OCI-LY3 (cell line): ENCODE data around the gene ZC3H12C.

Source experiments
- H2AFZ ChIP-seq: fragments of 200-600, 300-600 bp; shearing (Covaris generic); 2 replicates; pipeline ENCODE4 v1.6.0; 2014; ENCODE audit warnings: antibody characterized with exemption, low read depth, low read length
- H3K27ac ChIP-seq: fragments of 200-600, 300-600 bp; sonication (generic); 2 replicates; pipeline ENCODE4 v1.5.1; 2014; ENCODE audit warnings: mild to moderate bottlenecking, low read length, moderate library complexity, mixed read lengths
- H3K27me3 ChIP-seq: fragments of 200-600, 300-600 bp; sonication (generic); 2 replicates; pipeline ENCODE4 v1.6.1; 2014; ENCODE audit warnings: low read depth, low read length, mixed read lengths
- H3K36me3 ChIP-seq: fragments of 200-600, 300-600 bp; sonication (generic); replicated peaks from 2 replicates; pipeline ENCODE3; 2014; ENCODE audit warnings: low read depth, low read length, mixed read lengths
- H3K4me1 ChIP-seq: fragments of 300-600, 200-600 bp; sonication (generic); 2 replicates; pipeline ENCODE4 v1.6.1; 2014; ENCODE audit warnings: low read length, mixed read lengths
- H3K4me2 ChIP-seq: fragments of 200-600, 300-600 bp; sonication (generic); 2 replicates; pipeline ENCODE4 v1.6.1; 2014; ENCODE audit warnings: low read length, mixed read lengths
- H3K4me3 ChIP-seq: fragments of 300-600, 200-600 bp; sonication (generic); 2 replicates; pipeline ENCODE4 v1.5.1; 2014; ENCODE audit warnings: antibody characterized with exemption, mild to moderate bottlenecking, low read length, moderate library complexity
- H3K79me2 ChIP-seq: fragments of 300-600, 200-600 bp; shearing (Covaris generic); 2 replicates; pipeline ENCODE4 v1.6.1; 2014; ENCODE audit warnings: mild to moderate bottlenecking, low read length, mixed read lengths
- H3K9ac ChIP-seq: fragments of 300-600, 200-600 bp; shearing (Covaris generic); 2 replicates; pipeline ENCODE4 v1.6.0; 2014; ENCODE audit warnings: mild to moderate bottlenecking, low read length, moderate library complexity
- H3K9me3 ChIP-seq: fragments of 200-600, 300-600 bp; shearing (Covaris generic); 2 replicates; pipeline ENCODE4 v1.6.1; 2014; ENCODE audit warnings: low read length, mixed read lengths; ENCODE audit not compliant: insufficient read depth
- H4K20me1 ChIP-seq: fragments of 200-600, 300-600 bp; sonication (generic); 2 replicates; pipeline ENCODE4 v1.6.1; 2016; ENCODE audit warnings: low read length, mixed read lengths; ENCODE audit not compliant: insufficient read depth
- CTCF ChIP-seq: fragments of 200-600, 300-600 bp; sonication (generic); IDR thresholded peaks from 2 replicates; pipeline ENCODE4 v1.5.1; 2014; ENCODE audit warnings: antibody characterized with exemption, low read length, low read depth
- EZH2phosphoT487 ChIP-seq: fragments of 200-600 bp; shearing (Covaris generic); IDR thresholded peaks from 2 replicates; pipeline ENCODE4 v1.6.1; 2018; ENCODE audit warnings: antibody characterized with exemption, mixed run types, low read depth

ZC3H12C gene

GRCh38 chr11:110148775-110149744 lies 55.9 kb downstream of the ZC3H12C start:
- Histone ChIP-seq H3K4me1 (0 out of 2 replicates have a peak, but pooled peaks cover 5% of the 10 kb centered on the region), H3K27ac (no peak overlapping the region), H3K9me3 (no peaks in the 10 kb centered on the region), H2AFZ (no peak overlapping the region), H3K36me3 (no peaks in the 10 kb centered on the region), H3K27me3 (no peaks in the 10 kb centered on the region), H3K79me2 (no peaks in the 10 kb centered on the region), H3K4me3 (no peak overlapping the region), H3K9ac (no peak overlapping the region), H4K20me1 (0 out of 2 replicates have a peak, but pooled peaks cover 3% of the 10 kb centered on the region), H3K4me2 (no peak overlapping the region)
- TF ChIP-seq EZH2phosphoT487: no peak
- no peak for TF ChIP-seq CTCF

- no peak overlapping the region for H3K9ac ChIP-seq
- H3K36me3 ChIP-seq: no peaks in the 10 kb centered on the region
- H3K4me1 ChIP-seq: 0 out of 2 replicates have a peak, but pooled peaks cover 5% of the 10 kb centered on the region
- no peaks in the 10 kb centered on the region for H3K79me2 ChIP-seq
- no peaks in the 10 kb centered on the region for H3K27me3 ChIP-seq
- TF ChIP-seq EZH2phosphoT487 (no peak), CTCF (no peak)
- no peak overlapping the region for H3K27ac ChIP-seq
- H3K4me3 ChIP-seq: no peak overlapping the region
- no peaks in the 10 kb centered on the region for H3K9me3 ChIP-seq
- no peak overlapping the region for H2AFZ ChIP-seq
- 0 out of 2 replicates have a peak, but pooled peaks cover 3% of the 10 kb centered on the region for H4K20me1 ChIP-seq
- no peak overlapping the region for H3K4me2 ChIP-seq
These were observed 59.0 kb downstream of the ZC3H12C start for GRCh38 chr11:110152199-110152598.

- H3K4me2 ChIP-seq: no peak overlapping the region
- H3K36me3 ChIP-seq: no peaks in the 10 kb centered on the region
- H4K20me1 ChIP-seq: no peaks in the 10 kb centered on the region
- H3K4me3 ChIP-seq: no peak overlapping the region
- no peak overlapping the region for H3K27ac ChIP-seq
- H3K9me3 ChIP-seq: no peaks in the 10 kb centered on the region
- no peaks in the 10 kb centered on the region for H3K79me2 ChIP-seq
- TF ChIP-seq CTCF: no peak
- TF ChIP-seq EZH2phosphoT487: no peak
- no peak overlapping the region for H3K9ac ChIP-seq
- H3K4me1 ChIP-seq: 0 out of 2 replicates have a peak, but pooled peaks cover 5% of the 10 kb centered on the region
- H2AFZ ChIP-seq: no peak overlapping the region
- no peaks in the 10 kb centered on the region for H3K27me3 ChIP-seq
These were observed 60.3 kb downstream of the ZC3H12C start for GRCh38 chr11:110153474-110153873.

GRCh38 chr11:110156503-110156902 lies 63.3 kb downstream of the ZC3H12C start:
- Histone ChIP-seq H3K27ac (no peak overlapping the region), H3K9me3 (no peaks in the 10 kb centered on the region), H2AFZ (no peak overlapping the region), H3K4me3 (no peak overlapping the region), H3K4me1 (peaks cover 5% of the 10 kb centered on the region; the same call in 1 of the 2 replicates), H3K4me2 (no peak overlapping the region), H4K20me1 (no peaks in the 10 kb centered on the region), H3K9ac (no peak overlapping the region), H3K79me2 (no peaks in the 10 kb centered on the region), H3K27me3 (no peaks in the 10 kb centered on the region), H3K36me3 (no peaks in the 10 kb centered on the region)
- no peak for TF ChIP-seq EZH2phosphoT487
- no peak for TF ChIP-seq CTCF
